ENCODE results near the gene SPDYE4. TPM values are rescaled to one million over a fixed set of nuclear protein-coding genes. Genes with fewer than 3 reads are reported as not detected.

The SPDYE4 gene
- total and polyA plus RNA-seq, 8 donors: not detected

DNA sequence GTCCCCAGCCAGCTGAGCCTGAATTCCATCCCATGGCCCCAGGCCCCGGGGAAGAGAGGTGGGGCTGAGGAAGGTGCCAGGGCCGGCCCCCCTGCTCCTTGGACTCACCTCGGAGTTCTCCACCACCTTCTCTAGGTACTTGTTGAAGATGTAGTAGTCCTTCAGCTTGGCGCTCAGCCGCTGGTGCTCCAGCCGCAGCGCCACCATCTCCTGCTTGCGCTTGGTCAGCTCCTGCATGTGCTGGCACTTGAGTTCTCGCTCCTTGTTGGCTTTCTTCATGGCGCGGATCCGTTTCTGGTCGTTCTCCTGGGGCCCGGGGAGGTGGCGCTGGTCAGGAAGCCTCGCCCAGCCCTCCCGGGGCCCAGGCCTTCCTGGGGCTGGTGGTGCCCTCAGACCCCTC lies 17.0 kb downstream of the SPDYE4 start:
- no peaks in the 10 kb centered on the region for H3K9me3 ChIP-seq
- TF ChIP-seq POLR2A (IDR thresholded peaks at IDR 0.05): no peak
- no peak for TF ChIP-seq EP300 (IDR thresholded peaks at IDR 0.05)
- TF ChIP-seq, protein P1, sequence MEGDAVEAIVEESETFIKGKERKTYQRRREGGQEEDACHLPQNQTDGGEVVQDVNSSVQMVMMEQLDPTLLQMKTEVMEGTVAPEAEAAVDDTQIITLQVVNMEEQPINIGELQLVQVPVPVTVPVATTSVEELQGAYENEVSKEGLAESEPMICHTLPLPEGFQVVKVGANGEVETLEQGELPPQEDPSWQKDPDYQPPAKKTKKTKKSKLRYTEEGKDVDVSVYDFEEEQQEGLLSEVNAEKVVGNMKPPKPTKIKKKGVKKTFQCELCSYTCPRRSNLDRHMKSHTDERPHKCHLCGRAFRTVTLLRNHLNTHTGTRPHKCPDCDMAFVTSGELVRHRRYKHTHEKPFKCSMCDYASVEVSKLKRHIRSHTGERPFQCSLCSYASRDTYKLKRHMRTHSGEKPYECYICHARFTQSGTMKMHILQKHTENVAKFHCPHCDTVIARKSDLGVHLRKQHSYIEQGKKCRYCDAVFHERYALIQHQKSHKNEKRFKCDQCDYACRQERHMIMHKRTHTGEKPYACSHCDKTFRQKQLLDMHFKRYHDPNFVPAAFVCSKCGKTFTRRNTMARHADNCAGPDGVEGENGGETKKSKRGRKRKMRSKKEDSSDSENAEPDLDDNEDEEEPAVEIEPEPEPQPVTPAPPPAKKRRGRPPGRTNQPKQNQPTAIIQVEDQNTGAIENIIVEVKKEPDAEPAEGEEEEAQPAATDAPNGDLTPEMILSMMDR (IDR thresholded peaks at IDR 0.05): no peak
- TF ChIP-seq POLR2AphosphoS5 (IDR thresholded peaks at IDR 0.05): no peak
- H3K4me3 ChIP-seq: no peak overlapping the region
- H3K36me3 ChIP-seq: no peaks in the 10 kb centered on the region
- DNase-seq: no peak
- no peak overlapping the region for H3K27ac ChIP-seq
- H3K4me1 ChIP-seq: peaks cover 5 to 17% (median 13%) of the 10 kb centered on the region in 4 donors
- H3K27me3 ChIP-seq: peaks cover 0 to 29% (median 0%) of the 10 kb centered on the region in 3 donors
- intact Hi-C loops (cut with DNase I; ENCODE audit: low total_unique reads): loop anchor here (5.0 kb wide), 1 partner anchor 334 kb away; no protein-coding TSS in a partner anchor
- 86 to 91% (median 90%) methylated on average over 14 to 17 of the region's 17 CpGs for WGBS, 5 donors

DNA sequence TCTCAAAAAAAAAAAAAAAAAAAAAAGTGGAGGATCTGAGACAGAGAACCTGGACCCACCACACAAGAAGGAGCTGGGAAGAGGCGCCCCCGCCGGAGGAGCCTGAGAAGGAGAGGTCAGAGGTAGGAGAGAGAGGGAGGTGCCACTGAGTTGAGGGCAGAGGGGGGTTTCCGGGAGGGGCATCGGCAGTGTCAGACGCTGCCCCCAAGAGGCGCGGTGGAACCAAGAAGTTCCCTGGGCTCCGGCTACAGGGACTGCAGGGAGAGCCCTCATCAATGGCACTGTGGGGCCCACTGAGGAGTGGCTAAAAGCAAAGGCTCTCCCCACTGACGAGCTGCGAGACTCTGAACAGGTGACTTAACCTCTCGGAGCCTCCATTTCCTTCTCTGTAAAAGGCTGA lies 17.9 kb downstream of the SPDYE4 start:
- Histone ChIP-seq H3K36me3 (no peaks in the 10 kb centered on the region), H3K9me3 (no peaks in the 10 kb centered on the region), H3K4me3 (peak overlapping the region in 1 of 4 donors; percentile 6), H3K27me3 (peaks cover 0 to 33% (median 0%) of the 10 kb centered on the region in 3 donors), H3K27ac (no peak overlapping the region), H3K4me1 (peaks cover 0 to 8% (median 5%) of the 10 kb centered on the region in 4 donors)
- TF ChIP-seq POLR2AphosphoS5 (IDR thresholded peaks at IDR 0.05): no peak
- no peak for TF ChIP-seq EP300 (IDR thresholded peaks at IDR 0.05)
- TF ChIP-seq, protein P1 (IDR thresholded peaks at IDR 0.05): no peak
- 41 to 50% (median 43%) methylated on average over 12 of the region's 12 CpGs for WGBS, 5 donors
- intact Hi-C loops (cut with DNase I; ENCODE audit: low total_unique reads): loop anchor here (5.0 kb wide), 1 partner anchor 333 kb away; no protein-coding TSS in a partner anchor
- peak in 1 of 2 donors; percentile 28 for DNase-seq

DNA sequence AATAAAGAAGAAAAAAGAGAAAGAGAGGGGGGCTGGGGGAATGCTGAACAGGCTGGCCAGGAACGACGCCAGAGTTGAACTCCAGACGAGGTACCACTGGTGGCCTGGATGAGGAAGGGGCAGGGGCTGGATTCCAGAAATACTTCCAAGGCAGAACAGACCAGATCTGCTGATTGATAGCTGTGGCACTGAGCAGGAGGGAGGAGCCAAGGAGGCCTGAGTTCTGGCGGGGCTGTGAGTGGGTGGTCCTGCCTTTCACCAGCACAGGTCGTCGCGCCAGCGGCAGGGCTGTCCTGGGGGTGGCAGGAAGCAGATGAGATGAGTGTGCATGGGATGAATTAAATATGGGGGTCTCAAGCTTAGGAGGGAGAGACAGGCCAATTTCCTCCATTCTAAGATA lies 19.2 kb downstream of the SPDYE4 start:
- Histone ChIP-seq H3K4me1 (no peaks in the 10 kb centered on the region), H3K27me3 (peaks cover 0 to 33% (median 0%) of the 10 kb centered on the region in 3 donors), H3K9me3 (no peaks in the 10 kb centered on the region), H3K27ac (no peak overlapping the region), H3K36me3 (no peaks in the 10 kb centered on the region), H3K4me3 (no peak overlapping the region)
- DNase-seq: peak in 1 of 2 donors; percentile 40
- TF ChIP-seq EP300 (IDR thresholded peaks at IDR 0.05) (no peak), POLR2AphosphoS5 (IDR thresholded peaks at IDR 0.05) (no peak), POLR2A (IDR thresholded peaks at IDR 0.05) (no peak)
- TF ChIP-seq, protein P1 (IDR thresholded peaks at IDR 0.05): no peak
- intact Hi-C loops (cut with DNase I; ENCODE audit: low total_unique reads): no loop called here
- WGBS, 5 donors: 32 to 44% (median 36%) methylated on average over 8 of the region's 8 CpGs

DNA sequence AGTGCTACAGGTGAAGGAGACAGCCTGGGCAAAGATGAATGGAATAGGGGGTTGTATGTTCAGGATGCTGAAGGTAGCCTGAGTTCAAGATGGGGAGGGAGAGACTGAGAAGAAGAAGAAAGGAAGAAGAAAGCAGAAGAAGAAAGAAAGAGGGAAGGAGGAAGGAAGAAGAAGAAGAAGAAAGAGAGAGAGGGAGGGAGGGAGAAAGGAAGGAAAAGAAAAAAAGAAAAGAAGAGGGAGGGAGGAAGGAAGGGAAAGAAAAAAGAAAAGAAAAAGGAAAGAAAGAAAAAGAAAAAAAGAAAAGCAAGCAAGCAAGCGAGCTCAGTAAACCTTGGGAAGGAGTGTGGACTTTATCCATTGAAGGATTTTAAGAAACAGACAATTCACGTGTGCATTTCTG lies 21.6 kb downstream of the SPDYE4 start:
- 57 to 66% (median 61%) methylated on average over 2 of the region's 2 CpGs for WGBS, 5 donors
- no peak for TF ChIP-seq POLR2A (IDR thresholded peaks at IDR 0.05)
- TF ChIP-seq, protein P1 (IDR thresholded peaks at IDR 0.05): no peak
- TF ChIP-seq EP300 (IDR thresholded peaks at IDR 0.05): no peak
- TF ChIP-seq POLR2AphosphoS5 (IDR thresholded peaks at IDR 0.05): no peak
- no peak overlapping the region for H3K27ac ChIP-seq
- DNase-seq: no peak
- H3K4me3 ChIP-seq: no peak overlapping the region
- H3K27me3 ChIP-seq: peaks cover 0 to 33% (median 0%) of the 10 kb centered on the region in 3 donors
- H3K36me3 ChIP-seq: no peaks in the 10 kb centered on the region
- H3K9me3 ChIP-seq: no peaks in the 10 kb centered on the region
- no peaks in the 10 kb centered on the region for H3K4me1 ChIP-seq
- intact Hi-C loops (cut with DNase I; ENCODE audit: low total_unique reads): no loop called here
